GM12874 (cell line): ENCODE results near the gene STX2.

Source experiments
- TF ChIP-seq, protein P1 (sequence below): IDR thresholded peaks from 2 replicates; pipeline ENCODE4 v1.5.1; 2011; ENCODE audit warnings: low read depth, mild to moderate bottlenecking, control low read depth, low read length, moderate library complexity; ENCODE audit not compliant: insufficient read depth

Gene STX2

DNA sequence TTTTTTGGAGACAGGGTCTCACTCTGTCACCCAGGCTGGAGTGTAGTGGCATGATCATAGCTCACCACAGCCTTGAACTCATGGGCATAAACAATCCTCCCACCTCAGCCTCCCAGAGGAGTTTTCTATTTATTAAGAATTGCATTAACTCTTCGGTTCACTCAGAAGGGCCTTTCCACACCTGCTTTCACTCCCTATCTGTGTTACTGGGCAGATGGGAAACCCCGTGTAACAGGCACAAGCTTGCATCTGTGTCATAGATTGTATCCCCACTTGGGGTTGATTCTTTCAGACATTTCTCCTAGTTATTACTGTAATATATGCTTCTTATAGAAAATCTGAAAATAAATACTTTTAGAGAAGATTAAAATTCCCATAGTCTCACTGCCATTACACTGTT is 38.7 kb downstream of the STX2 start:
- TF ChIP-seq, protein P1, sequence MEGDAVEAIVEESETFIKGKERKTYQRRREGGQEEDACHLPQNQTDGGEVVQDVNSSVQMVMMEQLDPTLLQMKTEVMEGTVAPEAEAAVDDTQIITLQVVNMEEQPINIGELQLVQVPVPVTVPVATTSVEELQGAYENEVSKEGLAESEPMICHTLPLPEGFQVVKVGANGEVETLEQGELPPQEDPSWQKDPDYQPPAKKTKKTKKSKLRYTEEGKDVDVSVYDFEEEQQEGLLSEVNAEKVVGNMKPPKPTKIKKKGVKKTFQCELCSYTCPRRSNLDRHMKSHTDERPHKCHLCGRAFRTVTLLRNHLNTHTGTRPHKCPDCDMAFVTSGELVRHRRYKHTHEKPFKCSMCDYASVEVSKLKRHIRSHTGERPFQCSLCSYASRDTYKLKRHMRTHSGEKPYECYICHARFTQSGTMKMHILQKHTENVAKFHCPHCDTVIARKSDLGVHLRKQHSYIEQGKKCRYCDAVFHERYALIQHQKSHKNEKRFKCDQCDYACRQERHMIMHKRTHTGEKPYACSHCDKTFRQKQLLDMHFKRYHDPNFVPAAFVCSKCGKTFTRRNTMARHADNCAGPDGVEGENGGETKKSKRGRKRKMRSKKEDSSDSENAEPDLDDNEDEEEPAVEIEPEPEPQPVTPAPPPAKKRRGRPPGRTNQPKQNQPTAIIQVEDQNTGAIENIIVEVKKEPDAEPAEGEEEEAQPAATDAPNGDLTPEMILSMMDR = no peak

DNA sequence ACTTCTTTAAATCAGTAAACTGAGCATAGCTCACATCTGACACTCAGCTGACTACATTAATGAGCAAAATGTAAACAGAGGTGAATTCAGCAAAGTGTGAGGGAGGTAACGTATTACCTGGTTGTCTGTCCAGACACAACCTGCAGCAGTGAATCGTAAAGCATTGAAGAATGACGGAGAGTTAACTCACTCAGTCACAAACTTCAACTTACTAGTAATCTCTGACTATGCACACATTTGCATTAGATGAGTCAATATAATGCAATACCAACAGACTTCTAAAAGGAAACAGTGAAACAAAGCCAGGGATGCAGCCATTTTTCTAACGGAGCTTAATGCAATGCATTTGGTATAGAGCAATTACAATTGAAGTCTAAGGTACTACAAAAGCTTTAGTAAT is 40.0 kb downstream of the STX2 start:
- TF ChIP-seq, protein P1 = no peak

DNA sequence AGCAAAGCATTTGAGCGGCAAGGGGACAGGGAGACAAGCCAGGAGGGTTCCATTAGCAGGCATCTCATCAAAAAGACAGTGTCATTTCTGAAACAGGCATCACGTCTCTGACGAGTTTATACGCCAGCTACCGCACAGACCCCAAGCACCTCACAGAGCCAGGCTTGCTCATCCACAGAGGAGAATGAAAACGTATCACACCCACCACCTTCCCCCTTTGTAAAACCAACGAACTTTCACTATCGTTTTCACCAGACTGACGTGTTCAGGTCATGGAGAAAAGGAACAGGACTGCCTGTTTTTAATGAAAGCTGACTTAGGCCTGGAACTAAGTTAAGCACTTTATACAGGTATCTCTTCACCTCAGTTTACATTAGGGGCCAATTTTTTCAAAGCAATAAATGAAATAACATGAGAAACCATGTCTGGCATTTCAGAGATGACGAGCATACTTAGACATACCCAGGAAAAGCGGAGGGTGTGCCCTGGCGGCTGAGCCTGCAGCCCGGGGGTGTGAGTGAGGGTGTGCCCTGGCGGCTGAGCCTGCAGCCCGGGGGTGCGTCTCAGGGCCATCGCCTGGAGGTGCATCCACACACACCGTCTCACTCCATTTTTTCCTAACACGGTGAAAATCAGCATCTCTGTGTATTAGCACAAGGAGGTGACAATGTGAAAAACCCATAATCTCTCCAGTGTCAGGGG is 41.9 kb downstream of the STX2 start:
- TF ChIP-seq, protein P1 = no peak

DNA sequence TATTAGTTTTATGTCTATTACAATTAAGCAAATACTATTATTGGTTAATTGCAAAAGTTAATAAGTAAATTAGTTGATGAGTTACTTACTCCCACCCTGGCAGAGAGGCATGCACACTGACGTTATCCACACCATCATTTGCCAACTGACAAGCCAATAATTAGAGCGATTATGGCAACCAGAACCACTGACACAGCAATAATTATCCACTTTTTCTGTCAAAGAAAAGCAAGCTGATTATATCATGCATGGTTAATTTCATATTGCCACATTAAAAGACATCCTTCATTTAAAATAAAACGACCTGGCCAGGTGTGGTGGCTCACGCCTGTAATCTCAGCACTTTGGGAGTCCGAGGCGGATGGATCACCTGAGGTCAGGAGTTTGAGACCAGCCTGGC is 43.1 kb downstream of the STX2 start:
- TF ChIP-seq, protein P1 = no peak

DNA sequence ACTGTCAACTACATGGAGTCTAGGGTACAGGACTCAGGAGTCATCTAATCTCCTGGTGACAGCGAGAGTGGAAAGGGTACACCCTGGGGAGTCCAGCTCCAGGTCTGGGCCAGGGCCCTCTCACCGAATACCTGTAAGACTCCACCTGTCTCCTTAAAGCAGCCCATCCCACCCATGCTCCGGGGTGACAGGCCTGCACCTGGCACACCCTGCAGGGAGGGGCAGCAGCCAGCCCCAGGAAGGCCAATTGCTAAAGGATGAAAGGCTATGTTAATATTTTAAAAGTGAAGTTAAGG is 45.5 kb downstream of the STX2 start:
- TF ChIP-seq, protein P1 = no peak

DNA sequence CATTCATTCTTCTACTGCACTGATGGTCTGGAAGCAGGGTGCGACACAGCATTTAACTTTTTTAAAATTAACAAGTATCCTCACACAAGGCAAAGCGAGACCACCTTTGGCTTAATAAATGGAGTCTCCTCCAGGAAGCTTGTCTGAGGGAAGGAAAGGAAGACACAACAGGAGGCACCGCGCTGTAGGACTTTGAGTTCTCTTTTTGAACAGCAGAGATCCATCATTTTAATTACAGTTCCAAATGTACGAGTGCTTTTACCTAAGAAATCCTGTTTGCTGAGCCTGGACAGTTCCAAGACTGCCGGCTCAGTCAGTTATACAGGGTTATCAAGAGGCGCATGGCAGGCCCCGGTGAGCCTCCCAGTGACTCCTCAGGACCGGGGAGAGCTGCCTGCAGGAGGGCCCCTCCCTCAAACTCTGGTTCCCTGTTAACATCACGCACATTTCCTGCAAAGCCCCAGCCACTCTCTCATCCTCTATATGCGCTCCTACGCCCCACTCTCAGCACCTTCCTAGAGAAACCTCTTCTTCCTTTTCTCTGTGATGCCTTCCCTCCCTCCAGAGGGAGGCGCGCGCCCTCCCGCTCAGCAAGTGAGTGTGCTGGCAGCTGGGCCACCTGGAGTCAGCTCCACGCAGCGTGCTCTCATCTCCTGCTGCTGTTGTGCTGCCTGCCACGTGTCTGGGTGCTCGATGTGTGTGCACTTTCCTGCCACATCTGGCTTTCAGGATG is 46.1 kb downstream of the STX2 start:
- TF ChIP-seq, protein P1 = no peak

DNA sequence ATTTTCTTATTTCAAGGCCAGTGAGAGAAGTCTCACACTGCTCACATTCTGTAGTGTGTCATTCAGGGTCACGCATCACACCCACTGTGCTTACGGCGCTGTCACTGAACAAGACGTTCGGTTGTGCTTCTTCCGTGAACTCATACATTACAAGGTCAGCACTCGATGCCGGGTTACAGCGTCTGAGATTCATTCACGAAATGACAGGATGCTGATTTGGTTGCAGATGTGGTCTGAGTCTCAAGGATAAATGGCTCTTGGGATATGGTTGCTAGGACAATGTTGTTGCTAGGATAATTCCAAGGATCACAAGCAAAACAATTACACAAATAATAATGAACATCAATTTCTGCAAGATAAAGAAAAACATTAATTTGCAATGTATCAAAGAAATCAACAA is 47.4 kb downstream of the STX2 start:
- TF ChIP-seq, protein P1 = no peak
